Transverse colon (tissue), 4 donors: ENCODE data around the gene PAIP1. TPM values are rescaled to one million over a fixed set of nuclear protein-coding genes. Genes with fewer than 3 reads are reported as not detected.
A peak's percentile ranks its signal among the peaks of the same experiment; 100 is the strongest.
"Not testable (repeated sequence)": the region's sequence is repeated elsewhere in the genome, so short reads cannot be mapped to it uniquely, and the experiment has no call there.

Experiments used
- DNase-seq: peaks from one replicate; pipeline ENCODE4 v3.0.0-alpha.2; 2019
- H3K27ac ChIP-seq, 4 donors: fragments of 200-600 bp; sonication (generic); 2 replicates each; pipeline ENCODE4 v1.5.1; 2016 to 2018; ENCODE audit warnings: inconsistent platforms in 4 of 4
- H3K27me3 ChIP-seq: fragments of 200-600 bp; sonication (generic); 2 replicates; pipeline ENCODE4 v1.5.1; 2017; ENCODE audit warnings: inconsistent platforms
- H3K36me3 ChIP-seq, 4 donors: fragments of 200-600 bp; sonication (generic); 2 replicates each; pipeline ENCODE4 v1.5.1; 2017 to 2019; ENCODE audit warnings: inconsistent platforms in 4 of 4
- H3K4me1 ChIP-seq, 4 donors: fragments of 200-600 bp; sonication (generic); 2 replicates each; pipeline ENCODE4 v1.5.1; 2017 to 2020; ENCODE audit warnings: inconsistent platforms in 4 of 4
- H3K4me3 ChIP-seq, 4 donors: fragments of 200-600 bp; sonication (generic); 1 replicate in 1 of 4; 2 replicates in 3 of 4; pipeline versions ENCODE4 v1.5.1 to v1.6.1; 2017 to 2019; ENCODE audit warnings: inconsistent platforms in 4 of 4
- H3K9me3 ChIP-seq, 2 donors: fragments of 200-600 bp; sonication (generic); 2 replicates each; pipeline ENCODE4 v1.5.1; 2017 to 2019; ENCODE audit warnings: inconsistent platforms in 2 of 2
- EP300 ChIP-seq: sonication (generic); formaldehyde crosslinking; IDR thresholded peaks from one replicate; pipeline ENCODE4 v1.6.1; 2017; ENCODE audit warnings: antibody characterized with exemption, low read depth
- POLR2A ChIP-seq: fragments of 450-650 bp; IDR thresholded peaks from one replicate; pipeline ENCODE4 v1.6.1; 2016; ENCODE audit warnings: antibody characterized with exemption, mild to moderate bottlenecking, moderate library complexity
- POLR2AphosphoS5 ChIP-seq, 3 donors: sonication (generic); formaldehyde crosslinking; IDR thresholded peaks; one replicate each; pipeline ENCODE4 v1.6.1; 2016; ENCODE audit warnings: antibody characterized with exemption in 3 of 3
- WGBS, 2 donors: methylation state at CpG; one replicate each; pipeline ENCODE4 v1.1.5; 2018; ENCODE audit warnings: low coverage in 1 of 2; 5-methylcytosine and 5-hydroxymethylcytosine counted together
- in situ Hi-C, 4 donors: fragments of 200-750 bp; cut with MboI; loops; one replicate each; pipeline versions ENCODE4 v1.15.0 to v1.15.1; 2017; ENCODE audit warnings: low sequenced_read_pairs in 3 of 4, low pct_ligation_motif_present in 1 of 4, low pct_unique_long_range_greater_than_20kb in 1 of 4
- intact Hi-C: fragments of 100-400 bp; cut with DNase I; formaldehyde crosslinking; loops from one replicate; pipeline ENCODE4 v1.15.1; 2023; ENCODE audit warnings: low total_unique reads
- total RNA-seq, 4 donors: library from RNA; depleted of rRNA; stranded (reverse); fragments of >200 nt; gene quantifications; one replicate each; pipeline ENCODE4 v1.1.0, GENCODE V29; 2016
- TF ChIP-seq, protein P1 (sequence below), 5 experiments: fragments of 200-600 bp in 3 of 5; fragments of 450-650 bp in 2 of 5; sonication (generic) in 3 of 5; IDR thresholded peaks; 1 replicate in 2 of 5; 2 replicates in 3 of 5; pipeline ENCODE4 v1.5.1; 2016 to 2017; ENCODE audit warnings: antibody characterized with exemption in 5 of 5, inconsistent platforms in 3 of 5, mild to moderate bottlenecking in 2 of 5, moderate library complexity in 1 of 5

Gene PAIP1
- total RNA-seq, 4 donors from 2014 or later = 17.1 to 61.4 (median 46.3) TPM

- DNase-seq = no peak
- H3K36me3 ChIP-seq = peaks cover 0 to 7% (median 0%) of the 10 kb centered on the region in 4 donors
- no peaks in the 10 kb centered on the region for H3K27me3 ChIP-seq
- TF ChIP-seq EP300 (no peak), POLR2AphosphoS5 (IDR thresholded peaks at IDR 0.05) (no peak)
- H3K4me3 ChIP-seq = no peak overlapping the region
- WGBS, 2 donors = 90 to 96% methylated on average over 3 to 4 of the region's 4 CpGs
- in situ Hi-C loops (no loop called here), intact Hi-C loops (no loop called here)
- H3K4me1 ChIP-seq = no peaks in the 10 kb centered on the region
- no peak overlapping the region for H3K27ac ChIP-seq
- no peaks in the 10 kb centered on the region for H3K9me3 ChIP-seq
Observed at GRCh38 chr5:43582082-43583005, 25.5 kb upstream of the PAIP1 start.

DNA sequence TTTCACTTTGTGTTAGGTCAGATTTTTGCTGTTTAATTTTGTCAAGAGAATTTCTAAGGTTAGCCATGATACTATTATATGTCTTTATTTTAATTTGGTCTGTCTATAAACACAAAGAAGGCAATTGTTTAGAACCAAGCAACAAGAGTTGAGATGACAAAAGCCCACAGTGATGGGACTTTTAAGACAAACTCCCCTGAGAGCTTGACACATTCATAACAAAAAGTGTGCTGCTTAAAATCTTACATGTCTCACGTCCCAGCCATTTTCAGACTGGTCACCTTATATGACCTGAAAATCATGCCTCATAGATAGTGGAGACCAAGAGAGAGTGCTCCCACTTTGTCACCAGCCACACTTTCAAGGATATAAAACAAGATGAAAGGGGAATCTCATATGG is 24.5 kb upstream of the PAIP1 start:
- in situ Hi-C loops (no loop called here), intact Hi-C loops (no loop called here)
- H3K36me3 ChIP-seq = peaks cover 0 to 7% (median 0%) of the 10 kb centered on the region in 4 donors
- H3K27me3 ChIP-seq = no peaks in the 10 kb centered on the region
- TF ChIP-seq, protein P1, sequence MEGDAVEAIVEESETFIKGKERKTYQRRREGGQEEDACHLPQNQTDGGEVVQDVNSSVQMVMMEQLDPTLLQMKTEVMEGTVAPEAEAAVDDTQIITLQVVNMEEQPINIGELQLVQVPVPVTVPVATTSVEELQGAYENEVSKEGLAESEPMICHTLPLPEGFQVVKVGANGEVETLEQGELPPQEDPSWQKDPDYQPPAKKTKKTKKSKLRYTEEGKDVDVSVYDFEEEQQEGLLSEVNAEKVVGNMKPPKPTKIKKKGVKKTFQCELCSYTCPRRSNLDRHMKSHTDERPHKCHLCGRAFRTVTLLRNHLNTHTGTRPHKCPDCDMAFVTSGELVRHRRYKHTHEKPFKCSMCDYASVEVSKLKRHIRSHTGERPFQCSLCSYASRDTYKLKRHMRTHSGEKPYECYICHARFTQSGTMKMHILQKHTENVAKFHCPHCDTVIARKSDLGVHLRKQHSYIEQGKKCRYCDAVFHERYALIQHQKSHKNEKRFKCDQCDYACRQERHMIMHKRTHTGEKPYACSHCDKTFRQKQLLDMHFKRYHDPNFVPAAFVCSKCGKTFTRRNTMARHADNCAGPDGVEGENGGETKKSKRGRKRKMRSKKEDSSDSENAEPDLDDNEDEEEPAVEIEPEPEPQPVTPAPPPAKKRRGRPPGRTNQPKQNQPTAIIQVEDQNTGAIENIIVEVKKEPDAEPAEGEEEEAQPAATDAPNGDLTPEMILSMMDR (IDR thresholded peaks at IDR 0.05) = no peak
- TF ChIP-seq POLR2A (no peak), POLR2AphosphoS5 (IDR thresholded peaks at IDR 0.05) (no peak), EP300 (no peak)
- WGBS, 2 donors = 50 to 95% methylated on average over 1 of the region's 1 CpG
- no peaks in the 10 kb centered on the region for H3K9me3 ChIP-seq
- H3K27ac ChIP-seq = no peak overlapping the region
- no peak overlapping the region for H3K4me3 ChIP-seq
- DNase-seq = no peak
- H3K4me1 ChIP-seq = no peaks in the 10 kb centered on the region

DNA sequence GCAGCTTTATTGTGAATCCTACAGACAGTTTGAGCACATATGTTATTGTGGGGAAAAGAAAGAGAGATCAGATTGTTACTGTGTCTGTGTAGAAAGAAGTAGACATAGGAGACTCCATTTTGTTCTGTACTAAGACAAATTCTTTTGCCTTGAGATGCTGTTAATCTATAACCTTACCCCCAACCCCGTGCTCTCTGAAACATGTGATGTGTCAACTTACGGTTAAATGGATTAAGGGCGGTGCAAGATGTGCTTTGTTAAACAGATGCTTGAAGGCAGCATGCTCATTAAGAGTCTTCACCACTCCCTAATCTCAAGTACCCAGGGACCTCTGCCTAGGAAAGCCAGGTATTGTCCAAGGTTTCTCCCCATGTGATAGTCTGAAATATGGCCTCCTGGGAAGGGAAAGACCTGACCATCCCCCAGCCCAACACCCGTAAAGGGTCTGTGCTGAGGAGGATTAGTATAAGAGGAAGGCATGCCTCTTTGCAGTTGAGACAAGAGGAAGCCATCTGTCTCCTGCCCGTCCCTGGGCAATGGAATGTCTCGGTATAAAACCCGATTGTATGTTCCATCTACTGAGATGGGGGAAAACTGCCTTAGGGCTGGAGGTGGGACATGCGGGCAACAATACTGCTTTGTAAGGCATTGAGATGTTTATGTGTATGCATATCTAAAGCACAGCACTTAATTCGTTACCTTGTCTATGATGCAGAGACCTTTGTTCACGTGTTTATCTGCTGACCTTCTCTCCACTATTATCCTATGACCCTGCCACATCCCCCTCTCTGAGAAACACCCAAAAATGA is 23.7 kb upstream of the PAIP1 start:
- H3K27ac ChIP-seq, H3K4me1 ChIP-seq, H3K27me3 ChIP-seq, H3K36me3 ChIP-seq, H3K9me3 ChIP-seq, in situ Hi-C loops, DNase-seq, H3K4me3 ChIP-seq, intact Hi-C loops: not testable (repeated sequence)
- 90 to 91% methylated on average over 5 to 10 of the region's 10 CpGs for WGBS, 2 donors

GRCh38 chr5:43573058-43573457 is 16.2 kb upstream of the PAIP1 start:
- Histone ChIP-seq H3K36me3 (no peaks in the 10 kb centered on the region), H3K4me1 (peaks cover 0 to 8% (median 0%) of the 10 kb centered on the region in 4 donors), H3K27me3 (no peaks in the 10 kb centered on the region), H3K27ac (peak overlapping the region in 1 of 4 donors; percentile 72), H3K4me3 (no peak overlapping the region), H3K9me3 (no peaks in the 10 kb centered on the region)
- 72 to 76% methylated on average over 1 of the region's 1 CpG for WGBS, 2 donors
- DNase-seq = no peak
- in situ Hi-C loops = no loop called here
- intact Hi-C loops = no loop called here
- TF ChIP-seq EP300 (no peak), POLR2AphosphoS5 (IDR thresholded peaks at IDR 0.05) (no peak), POLR2A (no peak)
- TF ChIP-seq, protein P1 (IDR thresholded peaks at IDR 0.05) = no peak

DNA sequence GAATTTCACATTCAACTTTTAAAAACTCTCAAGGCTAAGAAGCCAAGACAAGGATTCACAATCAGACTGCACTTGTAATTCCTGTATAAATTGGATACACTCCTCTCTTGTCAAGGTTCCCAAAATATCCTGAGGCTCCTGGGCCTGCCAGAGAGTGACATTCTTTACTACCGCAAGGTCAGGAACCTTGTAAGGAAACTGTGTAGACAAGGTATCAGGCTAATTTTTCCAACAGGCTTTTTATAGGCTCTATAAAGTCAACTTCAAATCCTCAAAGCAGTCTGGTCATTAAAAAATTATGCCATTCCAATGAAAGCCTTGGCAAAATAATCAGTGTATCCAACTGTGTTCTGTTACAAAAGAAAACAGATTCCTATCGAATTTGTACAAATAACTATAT is 15.5 kb upstream of the PAIP1 start:
- intact Hi-C loops = no loop called here
- H3K27me3 ChIP-seq = no peaks in the 10 kb centered on the region
- H3K27ac ChIP-seq = peak overlapping the region in 3 of 4 donors; percentile 45 to 75 (median 72)
- no peaks in the 10 kb centered on the region for H3K9me3 ChIP-seq
- TF ChIP-seq POLR2A = no peak
- no peak for TF ChIP-seq EP300
- TF ChIP-seq, protein P1 (IDR thresholded peaks at IDR 0.05) = no peak
- TF ChIP-seq POLR2AphosphoS5 (IDR thresholded peaks at IDR 0.05) = no peak
- in situ Hi-C loops = no loop called here
- 72 to 77% methylated on average over 2 of the region's 2 CpGs for WGBS, 2 donors
- H3K4me3 ChIP-seq = no peak overlapping the region
- H3K4me1 ChIP-seq = peaks cover 0 to 8% (median 0%) of the 10 kb centered on the region in 4 donors
- H3K36me3 ChIP-seq = no peaks in the 10 kb centered on the region
- no peak for DNase-seq
